Posterior vena cava (tissue), 2 donors: ENCODE data around the gene VPS54. TPM values are rescaled to one million over a fixed set of nuclear protein-coding genes. Genes with fewer than 3 reads are reported as not detected.

Experiments
- DNase-seq: peaks from one replicate; pipeline ENCODE4 v3.0.0-alpha.2; 2020; ENCODE audit warnings: low spot score
- intact Hi-C, 2 donors: fragments of 100-400 bp; cut with DNase I; formaldehyde crosslinking; loops; one replicate each; pipeline versions ENCODE4 v1.14.1 to v1.14.2; 2022 to 2023
- long read RNA-seq, 2 donors: library from polyadenylated mRNA; unstranded; transcript quantifications; one replicate each; pipeline ENCODE4 v2.0.0, GENCODE V29; 2020 to 2021
- total RNA-seq, 2 donors: library from RNA; stranded (reverse); fragmentation: NEBNext Ultra II Directional; extraction: Animal tissue kit (Norgen Biotek cat#: 25700); gene quantifications; one replicate each; pipeline ENCODE4 v1.2.1, GENCODE V29; 2021
- donor health status: DM: yes; HTN: yes; CAD: no.
- donor health status: DM: yes; HTN: yes; CAD: no.

The VPS54 gene
- total RNA-seq = 10 to 100 TPM; 18.7 to 22.9 TPM
- long read RNA-seq, donor 1, full-length matches to known transcripts = 4 of 16 reads
- long read RNA-seq, donor 1, partial matches to known transcripts = 3 of 16 reads
- long read RNA-seq, donor 1, other reads (novel, unspliced or antisense) = 9 of 16 reads
- long read RNA-seq, donor 2 = 0 reads

GRCh38 chr2:64019083-64019974, at the start of gene VPS54:
Gene VPS54, minus strand, starts transcription at chr2:64019428. Its CDS starts 35,429 bp downstream, at chr2:63983999.
- intact Hi-C loops = no loop called here
- peak; percentile 91 for DNase-seq

GRCh38 chr2:64067326-64067725, 48.1 kb upstream of the VPS54 start:
- intact Hi-C loops = no loop called here
- DNase-seq = no peak

DNA sequence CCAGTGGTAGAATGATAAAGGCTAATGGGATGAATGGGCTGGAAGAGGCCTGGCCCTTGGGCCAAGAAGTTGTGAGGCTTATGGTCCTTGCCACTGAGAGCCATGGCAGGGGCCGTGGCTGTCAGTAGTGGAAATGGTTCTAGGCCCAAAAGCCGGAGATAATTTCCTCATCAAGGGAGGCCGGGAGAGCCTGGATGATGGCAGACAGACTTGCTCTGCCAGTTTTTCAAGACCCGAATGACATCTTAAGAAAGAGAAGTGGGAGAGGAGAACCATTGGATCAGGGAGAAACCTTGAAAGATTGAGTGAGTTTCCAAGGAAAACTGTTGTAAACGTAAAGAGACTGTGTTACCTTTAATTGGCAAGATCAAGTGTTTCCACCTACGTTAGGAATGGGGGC, 46.3 kb upstream of the VPS54 start:
- intact Hi-C loops = no loop called here
- DNase-seq = no peak

- intact Hi-C loops = no loop called here
- no peak for DNase-seq
Measured at GRCh38 chr2:64063924-64064331, 44.7 kb upstream of the VPS54 start.

DNA sequence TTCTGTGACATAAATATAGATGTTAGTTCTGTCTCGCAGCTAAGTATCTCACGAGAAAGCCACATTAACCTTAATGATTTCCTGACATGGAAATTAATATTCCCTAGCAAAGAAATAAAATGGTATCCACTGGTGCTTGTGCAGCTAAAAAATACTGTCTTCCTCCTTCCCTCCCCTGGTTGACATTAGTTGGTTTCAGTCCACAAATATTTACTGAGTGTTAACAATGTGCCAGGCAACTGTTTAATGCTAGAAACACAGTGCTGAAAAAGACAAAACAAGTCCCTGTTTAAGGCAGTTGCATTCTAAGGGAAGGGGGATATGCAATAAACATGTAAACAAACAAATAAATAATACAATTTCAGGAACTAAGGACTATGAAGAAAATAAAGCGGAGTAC, 44.2 kb upstream of the VPS54 start:
- DNase-seq = no peak
- intact Hi-C loops = no loop called here

DNA sequence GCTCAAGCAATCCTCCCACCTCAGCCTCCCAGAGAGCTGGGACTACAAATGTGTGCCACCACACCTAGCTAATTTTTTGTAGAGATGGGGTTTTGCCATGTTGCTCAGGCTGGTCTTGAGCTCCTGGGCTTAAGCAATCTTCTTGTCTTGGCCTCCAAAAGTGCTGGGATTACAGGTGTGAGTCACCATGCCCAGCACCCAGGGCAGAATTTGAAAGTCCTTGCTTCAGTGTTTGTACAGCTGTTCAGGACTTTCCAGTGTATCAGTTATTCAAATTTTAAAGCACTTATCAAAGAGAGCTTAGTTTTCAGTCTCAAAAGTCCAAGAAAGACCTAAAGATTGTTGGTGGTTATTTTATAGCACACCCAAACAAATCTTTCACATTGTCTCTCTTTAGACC, 43.6 kb upstream of the VPS54 start:
- intact Hi-C loops = no loop called here
- DNase-seq = no peak

DNA sequence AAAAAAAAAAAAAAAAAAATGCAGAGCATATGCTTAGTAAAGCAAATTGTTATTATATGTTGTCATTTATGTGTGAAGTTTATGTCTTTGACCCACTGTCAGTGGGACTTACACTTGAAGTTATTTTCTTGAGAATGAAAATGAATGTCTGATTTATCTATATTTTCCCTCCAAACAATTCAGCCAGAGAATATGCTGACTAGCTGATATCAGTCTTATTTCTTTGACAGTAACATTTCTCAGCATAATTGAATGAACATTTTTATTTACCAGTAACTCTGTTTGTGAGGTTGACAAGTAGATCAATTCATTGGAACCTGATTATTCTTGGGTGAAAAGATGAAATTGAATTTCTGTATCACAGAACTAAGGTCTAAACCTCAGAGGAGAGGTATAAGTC, 40.0 kb upstream of the VPS54 start:
- DNase-seq = no peak
- intact Hi-C loops = no loop called here

DNA sequence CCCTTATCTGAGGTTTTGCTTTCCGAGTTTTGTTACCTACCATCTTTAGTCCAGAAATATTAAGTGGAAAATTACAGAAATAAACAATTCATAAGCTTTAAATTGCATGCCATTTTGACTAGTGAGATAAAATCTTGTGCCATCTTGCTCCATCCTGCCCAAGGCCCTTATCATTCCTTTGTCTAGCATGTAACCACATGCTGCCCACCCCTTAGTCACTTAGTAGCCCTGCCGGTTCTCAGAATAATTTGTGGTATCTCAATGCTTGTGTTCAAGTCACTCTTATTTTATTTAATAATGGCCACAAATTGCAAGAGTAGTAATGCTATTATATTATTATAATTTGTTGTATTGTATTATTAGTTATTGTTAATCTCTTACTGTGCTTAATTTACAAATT, 36.8 kb upstream of the VPS54 start:
- no peak for DNase-seq
- intact Hi-C loops = no loop called here

GRCh38 chr2:64054161-64054915, 35.1 kb upstream of the VPS54 start:
- intact Hi-C loops = loop anchor here in 1 of 2 donors (5.0 kb wide), 1 partner anchor 273 kb away; no protein-coding TSS in a partner anchor
- DNase-seq = no peak

- intact Hi-C loops = loop anchor here in 1 of 2 donors (5.0 kb wide), 1 partner anchor 275 kb away; no protein-coding TSS in a partner anchor
- DNase-seq = no peak
Measured at GRCh38 chr2:64052463-64053241, 33.4 kb upstream of the VPS54 start.

GRCh38 chr2:64049633-64050220, 30.5 kb upstream of the VPS54 start:
- intact Hi-C loops = loop anchor here (1.0 to 5.0 kb wide), 2 partner anchors 278 to 279 kb away; no protein-coding TSS in a partner anchor
- DNase-seq = no peak

DNA sequence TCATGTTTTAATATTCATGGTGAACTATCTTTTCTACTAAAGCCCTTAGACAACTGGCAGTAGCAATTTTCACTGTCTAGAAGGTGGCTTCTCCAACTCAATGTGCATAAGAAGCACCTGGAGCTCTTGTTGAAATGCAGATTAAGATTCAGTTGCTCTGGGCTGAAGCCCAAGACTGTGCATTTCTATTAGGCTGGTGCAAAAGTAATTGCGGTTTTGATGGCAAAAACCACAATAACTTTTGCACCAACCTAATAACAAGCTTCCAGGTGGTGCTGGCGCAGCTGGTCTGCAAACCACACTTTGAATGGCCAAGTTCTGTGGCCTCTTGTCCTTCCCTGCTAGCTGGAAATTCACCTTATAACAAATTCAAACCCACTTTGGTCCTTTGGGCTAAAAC, 26.7 kb upstream of the VPS54 start:
- no peak for DNase-seq
- intact Hi-C loops = no loop called here

GRCh38 chr2:64040161-64040560, 20.9 kb upstream of the VPS54 start:
- DNase-seq = no peak
- intact Hi-C loops = no loop called here

DNA sequence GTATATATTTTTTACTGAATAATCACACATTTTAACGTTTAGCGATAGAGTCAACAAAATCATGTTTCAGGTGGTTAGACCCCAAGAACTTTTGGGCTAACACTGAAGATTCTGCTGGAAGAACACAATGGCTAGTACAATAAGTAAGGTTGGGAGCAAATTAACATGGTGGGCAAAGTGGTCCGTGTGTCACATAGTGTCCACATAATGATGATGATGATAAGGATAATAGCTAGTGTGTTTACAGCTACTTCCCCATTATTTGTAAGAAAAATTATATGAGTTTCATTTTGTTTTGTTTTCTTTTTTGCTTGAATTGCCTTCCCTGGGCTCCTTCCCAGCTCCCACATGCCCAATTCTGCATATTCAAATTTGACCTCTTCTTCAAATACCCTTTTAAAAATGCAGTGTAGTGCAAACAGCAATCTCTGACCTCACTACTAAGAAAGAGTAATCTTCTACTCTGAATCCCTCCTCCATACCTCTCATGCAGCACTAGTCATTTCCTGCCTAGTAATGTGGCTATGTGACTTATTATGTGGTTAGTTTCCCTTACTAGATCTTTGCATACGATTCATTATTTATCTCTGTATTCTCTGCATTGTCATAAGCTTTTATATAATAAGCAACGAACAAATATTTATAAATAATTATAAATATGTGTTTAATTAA, 16.9 kb upstream of the VPS54 start:
- intact Hi-C loops = no loop called here
- no peak for DNase-seq

GRCh38 chr2:64035072-64035942, 16.1 kb upstream of the VPS54 start:
- no peak for DNase-seq

DNA sequence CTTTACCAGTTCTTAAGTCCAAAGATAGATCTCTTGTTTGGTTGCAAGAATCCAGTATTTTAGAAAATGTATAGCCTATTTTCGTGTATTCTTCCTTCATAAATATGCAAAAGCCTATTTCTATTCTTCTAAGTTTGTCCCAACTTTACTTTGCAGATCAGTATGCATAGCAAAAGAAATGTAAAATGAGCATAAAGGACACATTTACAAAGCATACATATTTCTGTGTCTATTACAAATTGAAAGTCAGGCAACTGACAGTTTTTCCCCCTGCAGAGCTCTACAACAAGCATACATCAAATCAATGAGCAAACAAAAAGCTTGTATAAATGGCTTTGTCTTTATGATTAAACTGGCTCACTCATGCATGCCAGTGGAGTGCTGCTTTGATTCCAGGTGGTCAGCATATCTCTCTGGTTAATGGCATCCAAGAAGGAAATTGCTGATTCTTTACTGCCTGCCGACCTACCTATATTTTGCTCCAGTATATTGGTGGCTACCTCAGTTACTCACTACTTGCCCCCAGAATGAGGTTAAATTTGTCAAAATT, 10.0 kb upstream of the VPS54 start:
- no peak for DNase-seq
- intact Hi-C loops = no loop called here

More at GRCh38 chr2:64035072-64035942, 16.1 kb upstream of the VPS54 start:
- intact Hi-C loops = no loop called here

GRCh38 chr2:64025741-64026140, 6.5 kb upstream of the VPS54 start:
- intact Hi-C loops = no loop called here
- no peak for DNase-seq
